Femur (tissue), 1 donor: Measurements from ENCODE around the gene FBXW7.
A peak's percentile ranks its signal among the peaks of the same experiment; 100 is the strongest.

Experiments
- DNase-seq: peaks from one replicate; pipeline ENCODE4 v3.0.0-alpha.2; 2017

The FBXW7 gene

DNA sequence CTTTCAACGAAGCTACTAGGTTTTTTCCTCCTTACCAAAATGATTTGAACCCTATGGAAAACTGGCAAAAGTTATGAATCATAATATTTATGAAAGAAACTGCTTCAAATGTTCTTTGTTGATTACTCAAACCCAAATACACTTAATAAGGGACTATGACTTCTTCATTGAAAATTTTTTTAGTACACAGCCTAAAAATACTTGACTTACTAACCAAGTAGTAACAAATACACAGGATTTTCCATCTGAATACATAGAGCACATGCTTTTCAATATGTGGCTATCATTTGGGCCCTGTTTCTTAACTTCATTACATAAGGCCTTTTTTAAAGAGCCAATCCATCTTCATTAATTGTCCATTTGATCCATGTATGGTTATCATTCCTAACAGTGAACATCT, 171.5 kb downstream of the FBXW7 start:
- no peak for DNase-seq

DNA sequence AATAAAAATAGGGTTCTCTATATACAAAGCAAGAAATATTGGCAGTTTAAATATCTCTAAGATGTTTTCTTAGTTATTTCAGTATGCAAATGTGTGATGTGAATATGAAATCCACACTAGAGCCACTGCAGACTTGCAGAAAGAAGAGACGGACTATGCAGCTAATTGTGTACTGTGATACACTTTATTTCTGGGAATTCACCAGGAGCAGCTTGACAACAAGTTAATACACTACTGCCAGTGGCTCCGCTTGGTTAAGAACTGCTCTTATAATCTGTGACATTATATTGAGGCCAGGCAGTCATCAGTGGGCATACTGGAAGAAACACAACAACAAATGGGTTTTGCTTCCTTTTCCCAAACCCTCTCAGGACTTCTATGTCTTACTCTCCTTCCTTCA, 172.0 kb downstream of the FBXW7 start:
- DNase-seq, result no peak

DNA sequence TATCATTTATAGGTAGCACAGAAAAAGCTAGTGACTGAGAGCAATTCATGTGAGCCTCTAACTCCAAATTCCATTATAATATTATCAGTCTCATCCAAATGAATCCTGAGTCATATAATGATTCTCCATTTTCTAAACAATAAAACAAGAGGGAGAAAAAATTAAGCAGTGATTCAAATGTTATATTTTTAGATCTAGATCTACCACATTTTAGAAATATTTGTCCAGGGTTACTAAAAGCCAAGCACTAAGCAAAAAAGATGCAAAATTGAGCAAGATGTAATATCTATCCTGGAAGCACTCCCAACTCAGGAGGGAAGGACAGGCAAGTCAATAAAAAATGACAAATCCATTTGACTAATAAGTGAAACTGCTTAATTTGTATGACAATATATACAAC, 172.8 kb downstream of the FBXW7 start:
- no peak for DNase-seq

DNA sequence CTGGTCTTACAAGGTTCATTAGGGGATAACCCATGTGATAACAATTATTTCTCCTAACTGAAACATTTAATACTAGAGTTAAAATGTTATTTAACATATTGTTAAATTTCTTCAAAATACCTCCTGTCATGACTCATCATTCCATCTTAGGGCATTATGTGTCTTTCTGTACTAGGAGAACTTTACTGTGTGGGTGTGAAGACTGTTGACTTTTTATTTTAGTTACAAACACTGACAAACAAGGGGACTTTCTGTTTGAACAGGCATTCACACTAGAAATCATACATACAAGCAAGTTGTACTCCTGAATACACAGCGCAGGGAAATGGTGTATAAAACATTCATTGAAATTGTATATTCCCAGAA, 175.9 kb downstream of the FBXW7 start:
- DNase-seq, result no peak

DNA sequence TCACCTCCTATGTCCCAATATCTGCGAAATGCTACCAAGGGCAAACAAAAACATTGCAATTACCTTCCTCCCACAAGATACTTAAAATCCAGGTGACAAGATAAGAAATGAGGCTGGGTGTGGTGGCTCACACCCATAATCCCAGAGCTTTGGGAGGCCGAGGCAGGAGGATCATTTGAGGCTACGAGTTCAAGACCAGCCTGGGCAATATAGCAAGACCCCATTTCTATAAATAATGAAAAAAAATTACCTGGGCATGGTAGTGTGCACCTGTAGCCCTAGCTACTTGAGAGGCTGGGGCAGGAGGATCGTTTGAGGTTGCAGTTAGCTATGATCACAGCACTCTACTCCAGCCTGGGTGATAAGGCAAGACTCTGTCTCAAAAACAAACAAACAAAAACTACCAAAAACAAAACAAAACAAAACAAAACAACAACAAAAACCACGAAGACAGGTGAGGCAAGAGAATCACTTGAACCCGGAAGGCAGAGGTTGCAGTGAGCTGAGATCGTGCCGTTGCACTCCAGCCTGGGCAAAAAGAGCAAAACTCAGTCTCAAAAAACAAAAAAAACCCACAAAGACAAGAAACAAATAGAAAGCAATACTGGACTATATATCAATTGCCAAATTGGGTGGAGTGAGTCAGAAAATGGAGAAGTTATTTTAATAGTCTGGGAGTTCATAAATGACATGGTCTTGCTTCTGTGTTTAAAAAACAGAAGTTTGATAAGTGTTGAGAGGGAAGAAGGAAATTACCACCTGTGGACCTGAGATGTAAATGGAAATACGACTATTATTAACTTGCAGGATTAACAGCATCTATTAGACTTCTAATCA, 176.5 kb downstream of the FBXW7 start:
- DNase-seq, result no peak

DNA sequence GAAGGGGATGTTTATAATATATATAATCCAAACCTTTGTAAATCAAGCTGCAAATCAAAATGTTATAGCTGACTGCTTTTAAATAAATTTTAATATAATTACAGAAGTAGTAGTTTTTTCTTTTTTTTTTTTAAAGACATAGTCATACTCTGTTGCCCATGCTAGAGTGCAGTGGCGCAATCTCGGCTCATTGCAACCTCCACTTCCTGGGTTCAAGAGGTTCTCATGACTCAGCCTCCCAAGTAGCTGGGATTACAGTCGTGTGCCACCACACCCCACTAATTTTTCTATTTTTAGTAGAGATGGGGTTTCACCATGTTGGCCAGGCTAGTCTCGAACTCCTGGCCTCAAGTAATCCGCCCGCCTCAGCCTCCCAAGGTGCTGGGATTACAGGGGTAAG, 178.7 kb downstream of the FBXW7 start:
- DNase-seq, result no peak

DNA sequence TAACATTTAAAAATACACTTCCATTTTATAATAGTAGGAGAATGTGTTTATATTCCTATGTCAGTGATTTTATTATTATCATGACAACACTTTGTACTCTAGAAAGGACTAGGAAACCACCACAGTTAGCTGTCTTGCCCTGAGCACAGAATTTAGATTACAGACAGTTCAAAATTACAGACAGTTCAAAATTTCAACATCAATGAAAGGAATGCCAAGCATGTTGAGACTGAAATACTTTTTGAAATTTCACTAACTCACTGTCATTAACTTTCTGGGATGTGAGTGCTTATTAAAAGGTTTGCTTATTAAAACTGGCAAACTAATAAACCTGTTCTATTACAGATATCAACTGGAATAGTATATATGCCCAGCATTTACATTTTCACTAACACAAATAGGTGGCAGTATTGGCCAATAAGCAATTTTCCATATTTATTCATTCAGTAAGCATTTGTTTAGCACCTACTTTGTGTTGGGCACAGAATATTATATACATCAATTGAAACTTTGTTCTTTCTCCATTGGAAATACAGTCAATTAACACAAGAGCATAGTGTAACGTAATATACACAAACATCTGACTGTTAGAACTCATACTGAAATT, 179.4 kb downstream of the FBXW7 start:
- DNase-seq, result no peak

DNA sequence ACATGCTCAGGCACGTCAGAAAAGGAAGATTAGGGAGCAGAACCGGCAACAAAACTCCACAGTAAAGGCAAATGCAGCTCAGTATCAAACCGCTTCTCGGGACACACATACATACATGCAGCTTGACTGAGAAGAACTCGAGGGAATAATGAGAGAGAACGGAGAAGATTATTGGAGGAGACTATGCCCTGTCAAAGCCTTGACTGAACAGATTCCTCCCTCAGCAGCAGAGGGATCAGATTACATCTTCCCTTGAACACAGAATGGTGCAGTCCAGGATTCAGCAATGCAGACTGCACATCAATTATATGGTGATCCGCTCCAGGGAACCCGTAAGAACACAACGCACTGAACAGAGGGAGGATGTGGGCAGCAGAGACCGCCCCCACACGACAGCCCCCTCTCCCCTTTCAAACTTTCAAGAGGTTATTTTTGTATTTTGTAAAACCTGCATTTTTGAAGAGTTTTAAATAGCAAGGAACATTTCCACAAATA, 183.2 kb downstream of the FBXW7 start:
- DNase-seq, result peak; percentile 89

DNA sequence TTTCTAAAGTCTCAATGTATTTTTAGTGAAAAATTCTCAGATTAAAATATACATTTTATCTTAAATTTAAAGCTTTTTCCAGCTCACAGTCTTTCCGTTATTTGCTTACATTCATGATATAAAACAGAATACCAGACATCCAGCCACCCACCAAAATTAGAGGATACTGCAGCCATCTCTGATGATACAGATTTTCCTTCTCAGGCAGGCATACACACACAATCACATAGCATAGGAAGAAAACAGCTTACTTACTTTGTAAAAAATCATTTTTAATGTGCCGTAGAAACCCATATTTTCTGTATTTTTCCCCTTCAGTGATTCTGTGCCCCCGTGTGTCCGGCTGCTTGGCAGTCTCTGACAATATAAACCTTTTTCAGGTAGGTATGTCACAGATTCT, 183.7 kb downstream of the FBXW7 start:
- DNase-seq, result no peak

DNA sequence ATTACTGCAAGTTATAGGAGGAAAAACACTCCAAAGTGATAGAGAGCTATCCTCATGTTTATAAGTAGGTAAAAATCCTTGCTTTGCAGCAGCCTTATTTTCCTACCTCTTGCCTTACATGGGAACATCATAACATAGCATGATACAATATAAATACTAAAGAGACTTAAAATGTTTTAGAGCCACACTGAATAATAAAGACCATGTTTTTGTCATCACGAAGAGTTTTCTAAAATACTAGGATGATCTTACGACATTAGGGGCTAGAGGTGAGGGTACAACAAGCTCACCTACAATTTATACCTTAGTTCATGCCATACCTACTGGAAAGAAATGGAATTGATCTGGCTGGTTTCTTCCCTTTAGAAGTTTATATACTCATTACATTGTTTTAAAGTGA, 184.8 kb downstream of the FBXW7 start:
- DNase-seq, result no peak

DNA sequence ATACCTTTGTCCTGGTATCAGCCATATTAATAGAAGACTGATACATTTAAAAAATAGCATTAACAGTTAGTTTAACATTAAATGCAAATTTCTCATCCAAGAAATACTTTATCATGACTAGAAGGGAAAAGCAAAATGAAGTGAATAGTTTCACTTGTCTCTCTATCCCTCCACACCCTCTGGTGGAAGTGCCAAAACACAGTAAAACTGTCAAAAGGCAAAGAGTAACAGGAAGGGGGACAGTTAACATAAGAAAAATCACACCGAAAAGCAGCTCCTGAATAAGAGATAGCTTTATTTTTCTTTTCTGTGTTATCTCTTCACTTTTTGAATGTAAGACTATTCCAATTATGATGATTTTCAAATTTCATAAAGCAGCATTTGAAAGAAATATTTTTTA, 187.2 kb downstream of the FBXW7 start:
- no peak for DNase-seq

DNA sequence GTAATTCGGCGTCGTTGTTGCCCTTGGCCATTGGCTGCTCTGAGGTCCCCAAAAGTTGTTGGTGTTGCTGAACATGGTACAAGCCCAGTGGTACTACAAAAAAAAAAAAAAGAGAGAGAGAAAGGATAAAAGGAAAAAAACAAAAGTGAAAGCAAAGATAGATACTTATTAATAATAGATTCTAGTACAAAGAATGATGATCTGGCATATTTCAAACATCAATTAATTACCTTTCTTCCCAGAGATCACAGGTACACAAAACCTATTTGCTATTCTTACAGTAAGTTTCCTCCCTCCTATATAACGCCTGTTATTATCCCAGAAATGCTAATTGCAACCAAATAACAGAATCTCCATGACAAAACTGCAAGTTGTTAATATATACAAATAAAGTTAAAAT, 188.9 kb downstream of the FBXW7 start:
- DNase-seq, result no peak

DNA sequence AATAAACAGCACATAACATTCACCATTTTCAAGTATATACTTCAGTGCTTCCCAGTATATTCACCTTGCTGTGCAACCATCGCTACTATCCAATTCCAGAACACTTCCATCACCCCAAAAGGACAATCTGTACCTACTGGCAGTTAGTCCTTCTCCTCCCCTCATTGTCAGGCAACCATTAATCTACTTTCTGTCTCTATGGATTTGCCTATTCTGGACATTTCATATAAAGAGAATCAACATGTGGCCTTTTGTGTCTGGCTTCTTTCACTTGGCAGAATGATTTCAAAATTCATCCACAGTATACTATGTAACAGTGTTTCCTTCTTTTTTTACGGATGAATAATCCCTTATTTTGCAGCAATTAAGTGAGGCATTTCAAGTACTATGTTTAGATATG, 189.4 kb downstream of the FBXW7 start:
- DNase-seq, result no peak

DNA sequence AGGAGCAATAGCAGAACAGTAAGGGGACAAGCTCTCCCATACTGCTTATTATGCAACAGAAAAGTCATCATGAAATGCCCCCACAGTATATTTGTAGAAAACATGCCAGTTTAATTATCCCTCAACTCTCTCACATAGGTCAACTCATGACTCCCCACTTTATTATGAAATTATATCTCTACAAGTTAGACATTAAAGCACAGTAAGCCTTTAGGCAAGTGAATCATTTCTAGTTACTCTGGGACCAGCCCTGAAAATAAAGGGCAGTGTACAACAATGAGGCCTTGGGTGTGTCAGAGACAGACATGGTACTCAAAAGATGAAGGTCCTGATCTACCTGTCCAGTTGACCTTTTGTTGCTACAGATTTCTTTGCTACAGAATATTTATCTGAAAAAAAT, 191.9 kb downstream of the FBXW7 start:
- no peak for DNase-seq

DNA sequence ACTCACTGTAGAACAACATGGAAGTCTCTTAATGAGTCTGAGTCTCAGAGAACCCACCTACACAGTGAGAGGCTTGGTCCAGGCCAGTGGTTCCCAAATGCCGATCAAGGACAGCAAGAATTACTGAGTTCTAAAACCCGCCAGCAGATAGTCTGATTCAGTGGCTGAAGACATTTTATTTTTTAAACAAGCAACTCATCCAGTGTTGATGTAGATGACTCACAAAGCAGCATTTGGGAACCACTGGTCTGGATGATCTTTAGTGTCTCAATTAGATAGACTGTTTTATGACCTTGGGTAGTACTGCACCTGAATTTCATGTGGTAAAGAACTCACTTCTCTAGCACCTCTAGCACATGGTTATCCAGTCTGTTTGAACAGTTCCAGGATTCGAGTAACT, 193.6 kb downstream of the FBXW7 start:
- DNase-seq, result no peak

DNA sequence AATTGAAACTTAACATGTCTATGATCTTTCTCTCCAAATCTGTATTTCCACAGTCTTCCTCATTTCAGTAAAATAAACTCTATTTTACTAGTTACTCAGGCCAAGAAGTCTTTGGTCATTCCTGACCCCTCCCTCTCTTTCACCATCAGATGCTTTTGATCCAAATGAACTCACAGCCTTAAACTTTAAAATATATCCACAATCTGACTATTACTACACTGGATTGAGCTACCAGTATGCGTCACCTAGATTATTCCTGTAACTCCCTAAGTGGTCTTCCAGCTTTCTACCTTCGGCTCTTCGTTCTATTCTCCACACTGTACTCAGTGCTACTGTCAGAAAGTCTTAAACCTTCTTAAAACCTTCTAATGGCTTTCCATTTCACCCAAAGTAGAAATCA, 195.1 kb downstream of the FBXW7 start:
- DNase-seq, result no peak

DNA sequence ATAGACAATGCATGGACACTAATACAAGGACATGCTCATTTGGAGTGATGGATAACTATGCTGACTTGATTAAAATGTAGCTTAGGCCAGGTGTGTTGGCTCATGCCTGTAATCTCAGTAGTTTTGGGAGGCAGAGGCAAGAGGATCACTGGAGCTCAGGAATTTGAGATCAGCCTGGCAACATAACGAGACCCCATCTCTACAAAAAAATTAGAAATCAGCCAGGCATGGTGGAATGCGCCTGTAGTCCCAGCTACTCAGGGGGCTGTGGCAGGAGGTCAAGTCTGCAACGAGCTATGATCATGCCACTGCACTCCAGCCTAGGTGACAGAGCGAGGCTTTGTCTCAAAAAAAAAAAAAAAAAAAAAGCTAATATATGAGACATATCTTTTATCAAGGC, 196.3 kb downstream of the FBXW7 start:
- DNase-seq, result no peak

DNA sequence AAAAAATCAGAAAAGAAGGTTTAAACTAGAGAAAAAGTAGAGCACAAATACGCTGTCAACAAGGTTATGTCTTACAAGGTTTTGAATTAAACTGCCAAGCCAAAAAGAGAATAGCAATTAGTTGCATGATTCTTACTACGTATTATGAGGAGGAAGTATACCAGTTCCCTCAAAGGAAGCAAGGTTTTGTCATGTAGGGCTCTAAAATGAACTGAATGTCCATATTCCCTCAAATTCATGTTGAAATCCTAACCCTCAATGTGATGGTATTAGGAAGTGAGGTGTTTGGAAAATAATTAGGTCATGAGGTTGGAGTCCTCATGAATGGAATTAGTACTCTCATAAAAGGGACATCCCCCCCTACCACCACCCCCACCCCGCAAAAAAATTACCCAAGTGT, 201.0 kb downstream of the FBXW7 start:
- DNase-seq, result no peak

DNA sequence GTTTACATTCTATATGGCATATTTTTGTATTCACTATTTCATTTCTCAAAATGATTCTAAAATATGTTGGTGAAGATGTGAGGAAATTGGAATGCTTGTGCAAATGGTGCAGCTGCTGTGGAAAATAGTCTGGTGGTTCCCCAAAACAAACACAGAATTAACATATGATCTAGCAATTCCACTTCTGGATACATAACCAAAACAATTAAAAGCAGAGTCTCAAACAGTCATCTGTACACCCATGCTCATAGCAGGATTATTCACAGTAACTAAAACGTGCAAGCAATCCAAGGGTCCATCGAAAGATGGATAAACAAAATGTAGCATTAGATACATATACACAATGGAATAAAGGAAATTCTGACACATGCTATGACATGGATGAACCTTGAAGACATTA, 204.8 kb downstream of the FBXW7 start:
- DNase-seq, result no peak

DNA sequence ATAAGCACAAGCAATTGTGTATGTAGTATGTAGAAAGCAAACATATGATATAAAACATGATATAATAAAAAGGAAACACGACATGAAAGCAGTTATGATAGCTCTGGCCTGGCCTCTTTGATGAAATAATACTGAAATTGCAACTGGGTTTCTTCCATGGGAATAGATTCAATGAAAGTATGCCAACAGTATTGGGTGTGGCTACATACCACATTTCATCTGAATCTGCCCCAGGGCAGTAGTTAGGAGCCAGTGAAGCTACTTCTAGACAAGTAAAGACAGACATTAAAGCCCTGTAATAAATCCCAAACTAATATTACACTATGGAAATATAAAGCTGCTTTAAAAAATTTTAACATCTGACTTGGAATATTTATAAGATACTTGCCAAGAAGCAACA, 207.3 kb downstream of the FBXW7 start:
- no peak for DNase-seq

DNA sequence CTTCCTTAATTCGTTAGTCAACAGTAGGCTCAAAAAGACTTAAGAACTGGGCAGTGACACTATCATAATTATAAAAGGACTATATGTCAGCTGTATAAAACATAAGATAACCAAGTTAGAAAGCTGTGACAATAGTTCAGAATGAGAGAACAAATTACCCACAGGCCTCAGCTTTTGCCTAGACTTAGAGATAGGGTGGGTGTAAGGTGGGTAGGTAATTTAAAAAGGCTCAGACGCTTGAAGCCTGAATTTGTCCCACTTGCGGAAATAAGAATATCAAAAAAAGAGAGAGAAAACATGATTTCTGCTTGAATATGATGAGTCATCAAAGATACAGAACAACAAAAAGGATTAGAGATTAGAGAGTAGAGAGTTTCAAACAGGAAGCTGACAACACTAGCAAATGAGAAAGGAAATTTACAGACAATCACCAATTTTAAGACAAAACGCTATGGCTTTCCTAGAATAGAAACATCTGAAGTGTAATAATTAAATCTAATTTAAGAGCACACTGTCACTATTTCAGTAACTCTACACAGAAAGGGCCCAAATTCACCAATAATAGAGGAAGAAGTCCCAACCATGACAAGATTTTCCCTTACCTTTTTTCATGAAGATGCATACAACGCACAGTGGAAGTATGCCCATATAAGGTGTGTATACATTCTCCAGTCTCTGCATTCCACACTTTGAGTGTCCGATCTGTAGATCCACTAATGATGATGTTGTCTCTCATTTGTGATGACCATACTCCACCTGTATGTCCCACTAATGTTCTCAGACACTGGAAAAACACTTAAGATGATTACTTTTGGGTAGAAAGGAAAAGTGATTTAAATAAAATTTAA, 208.1 kb downstream of the FBXW7 start:
- no peak for DNase-seq

DNA sequence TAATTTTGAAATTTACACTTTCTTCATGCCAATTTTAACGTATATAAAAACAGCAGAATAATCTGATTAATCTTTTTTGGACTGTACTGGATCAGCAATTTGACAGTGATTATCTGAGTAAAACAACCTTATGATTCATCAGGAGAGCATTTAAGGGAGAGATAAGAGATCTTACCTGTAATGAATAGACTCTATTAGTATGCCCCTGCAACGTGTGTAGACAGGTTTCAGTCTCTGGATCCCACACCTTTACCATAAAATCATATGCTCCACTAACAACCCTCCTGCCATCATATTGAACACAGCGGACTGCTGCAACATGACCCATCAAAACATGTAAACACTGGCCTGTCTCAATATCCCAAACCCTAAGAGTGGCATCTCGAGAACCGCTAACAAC, 210.1 kb downstream of the FBXW7 start:
- no peak for DNase-seq

DNA sequence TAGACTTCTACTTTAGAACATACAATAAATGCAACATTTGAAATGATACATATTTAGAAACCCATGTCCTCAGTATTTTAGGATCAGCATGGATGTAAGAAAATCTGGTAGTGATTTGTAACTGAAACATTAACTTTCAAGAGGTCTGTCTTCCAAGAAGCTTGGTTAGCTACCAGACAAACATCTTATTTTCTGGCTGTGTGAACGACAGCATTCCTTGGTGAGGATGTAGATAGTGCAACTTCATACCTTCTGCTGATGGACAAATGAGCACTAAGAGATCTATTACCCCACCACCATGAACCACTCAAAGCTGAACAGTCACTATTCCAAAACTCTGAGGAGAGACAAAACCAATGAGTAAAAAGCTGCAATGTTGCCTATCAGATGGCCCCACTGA, 212.7 kb downstream of the FBXW7 start:
- no peak for DNase-seq

DNA sequence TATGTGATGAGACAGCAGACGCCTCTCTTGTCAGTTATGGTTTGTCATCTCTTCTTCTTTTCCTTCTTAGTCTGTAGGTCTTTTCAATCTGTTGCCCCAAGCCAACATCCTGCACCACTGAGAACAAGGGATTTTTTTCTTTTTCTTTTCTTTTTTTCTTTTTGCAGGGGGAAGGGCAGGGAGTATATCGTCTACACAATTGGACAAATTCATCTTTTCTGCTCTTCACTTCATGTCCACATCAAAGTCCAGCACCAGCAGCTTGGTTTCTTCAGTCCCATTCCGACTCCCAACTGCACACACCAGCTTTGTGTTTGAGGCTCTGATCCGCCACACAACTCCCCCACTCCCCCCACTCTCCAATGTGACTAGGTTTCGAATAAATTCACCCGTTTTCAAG, 213.2 kb downstream of the FBXW7 start:
- DNase-seq, result no peak
